Naive thymus-derived CD8-positive, alpha-beta T cell (primary cell): ENCODE data around the gene GLRX2. TPM values are rescaled to one million over a fixed set of nuclear protein-coding genes. Genes with fewer than 3 reads are reported as not detected.

ENCODE experiments used
- ATAC-seq, 2 donors: fragments of 150-1000 bp; cut with Tn5 transposase in 1 of 2; sonication (Bioruptor Pico), chemical (Tn5 transposase) in 1 of 2; 1 replicate in 1 of 2; 2 replicates in 1 of 2; pipeline ENCODE4 v1.10.0; 2021; ENCODE audit warnings: mild to moderate bottlenecking in 2 of 2, moderate library complexity in 2 of 2
- POLR2A ChIA-PET: fragments of 350-600 bp; sonication (Branson Sonifier 250); formaldehyde crosslinking; loops from one replicate; lab custom pipeline; 2021; ENCODE audit warnings: antibody characterized with exemption; lab: Charles Lee
- DNase-seq, 10 donors: peaks; one replicate each; pipeline versions ENCODE4 v3.0.0 to v3.0.0-alpha.2; 2020 to 2022
- H3K27ac Mint-ChIP-seq, 10 donors: one replicate each; pipeline ENCODE4 v1.8.0; 2020 to 2022; ENCODE audit warnings: mild to moderate bottlenecking in 10 of 10, mixed read lengths in 10 of 10, moderate library complexity in 4 of 10, inconsistent platforms in 1 of 10
- H3K27me3 Mint-ChIP-seq, 5 donors: one replicate each; pipeline ENCODE4 v1.8.0; 2021 to 2022; ENCODE audit warnings: mixed read lengths in 5 of 5
- H3K36me3 Mint-ChIP-seq, 3 donors: one replicate each; pipeline ENCODE4 v1.8.0; 2020 to 2022; ENCODE audit warnings: mixed read lengths in 3 of 3, mild to moderate bottlenecking in 2 of 3, inconsistent platforms in 1 of 3
- H3K4me1 Mint-ChIP-seq, 4 donors: one replicate each; pipeline ENCODE4 v1.8.0; 2021 to 2022; ENCODE audit warnings: mixed read lengths in 4 of 4
- H3K4me3 Mint-ChIP-seq, 10 donors: one replicate each; pipeline ENCODE4 v1.8.0; 2020 to 2022; ENCODE audit warnings: mild to moderate bottlenecking in 10 of 10, mixed read lengths in 10 of 10, moderate library complexity in 6 of 10, inconsistent platforms in 1 of 10
- H3K9me3 Mint-ChIP-seq, 9 donors: one replicate each; pipeline ENCODE4 v1.8.0; 2020 to 2022; ENCODE audit warnings: mixed read lengths in 9 of 9, mild to moderate bottlenecking in 3 of 9, inconsistent platforms in 1 of 9, moderate library complexity in 1 of 9
- polyA plus RNA-seq, 3 donors: library from polyadenylated mRNA; unstranded; fragments of 300-500 nt; fragmentation: Illumina TruSeq; gene quantifications; one replicate each; pipeline ENCODE4 v1.2.3, GENCODE V29; 2021
- total RNA-seq, 8 experiments: library from RNA in 2 of 8; stranded (reverse) in 2 of 8; gene quantifications; one replicate each; pipeline ENCODE4 v1.2.3 and lab custom pipeline; 2021 to 2026

Gene GLRX2
- total and polyA plus RNA-seq, 5 experiments from 2014 or later: 7.0 to 15.9 (median 12.8) TPM

DNA sequence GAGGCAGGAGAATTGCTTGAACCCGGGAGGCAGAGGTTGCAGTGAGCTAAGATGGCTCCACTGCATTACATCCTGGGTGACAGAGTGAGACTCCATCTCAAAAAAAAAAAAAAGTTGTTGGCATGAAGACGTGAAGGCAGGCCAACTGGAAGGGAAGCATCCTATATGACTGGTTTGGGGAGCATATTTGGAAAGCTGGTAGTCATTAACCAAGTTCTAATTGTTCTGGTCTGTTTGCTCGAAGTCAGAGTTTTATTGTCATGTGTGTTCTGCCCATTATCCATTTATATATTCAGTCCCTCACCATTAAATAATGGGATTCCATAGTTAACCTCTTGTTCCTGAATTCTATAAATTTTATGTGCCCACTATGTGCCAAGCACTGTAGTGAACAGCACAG lies 3.3 kb upstream of the GLRX2 start:
- Mint-ChIP-seq H3K4me1 (peaks cover 4 to 19% (median 11%) of the 10 kb centered on the region in 4 donors), H3K4me3 (no peak overlapping the region), H3K9me3 (no peaks in the 10 kb centered on the region), H3K27me3 (no peaks in the 10 kb centered on the region), H3K27ac (peak overlapping the region in 1 of 10 donors; percentile 32), H3K36me3 (no peaks in the 10 kb centered on the region)
- DNase-seq (no peak), ATAC-seq (no peak)
- POLR2A ChIA-PET: interaction anchor here (2.3 kb wide), 1 partner anchor 14 kb away, joined by 14 read pairs; the partner anchor contains the start of gene CDC73

DNA sequence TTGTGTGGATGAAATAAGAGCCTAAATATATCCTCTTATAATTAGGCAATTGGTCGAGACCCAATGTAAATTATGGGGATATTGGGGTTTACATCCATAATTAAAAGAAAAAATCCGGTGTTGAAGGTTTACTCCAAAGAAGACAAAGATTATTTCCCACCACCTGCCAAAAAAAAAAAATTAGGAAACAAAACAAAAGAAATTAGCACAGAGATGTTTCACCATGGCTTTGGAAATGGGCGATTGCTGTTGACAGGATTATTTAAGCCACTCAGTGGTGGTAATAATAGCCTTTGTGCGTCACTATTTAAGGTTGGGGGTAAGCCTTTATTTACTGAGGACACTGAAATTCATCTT lies 585 bp upstream of the GLRX2 start:
- Mint-ChIP-seq H3K36me3 (no peaks in the 10 kb centered on the region), H3K9me3 (no peaks in the 10 kb centered on the region)
- POLR2A ChIA-PET: interaction anchor here (2.6 kb wide), 1 partner anchor 16 kb away, joined by 21 read pairs; the partner anchor contains the start of gene CDC73

DNA sequence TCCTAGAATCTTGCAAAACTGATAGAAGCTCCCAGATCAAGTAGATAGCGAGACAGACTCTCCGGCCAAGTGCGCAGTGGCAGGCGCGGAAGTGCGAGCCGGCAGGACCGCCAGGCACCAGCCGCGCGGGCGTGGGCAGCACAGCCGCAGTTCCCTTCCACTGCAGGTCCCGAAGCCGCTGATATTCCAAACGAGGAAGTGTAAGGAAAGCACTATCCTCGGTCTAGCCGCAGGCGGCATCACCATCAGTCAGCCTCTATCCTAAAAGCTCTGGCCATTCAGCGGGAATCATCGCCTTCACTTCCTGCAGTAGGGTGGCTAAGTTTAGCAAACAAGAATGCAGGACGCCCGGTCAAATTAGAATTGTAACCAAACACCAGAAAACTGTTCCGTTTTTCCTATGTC lies 710 bp downstream of the GLRX2 start:
- Mint-ChIP-seq H3K4me1 (peaks cover 6 to 26% (median 23%) of the 10 kb centered on the region in 4 donors), H3K27ac (peak overlapping the region; percentile 22 to 96 (median 91)), H3K36me3 (peaks cover 0 to 13% (median 2%) of the 10 kb centered on the region in 3 donors), H3K9me3 (no peaks in the 10 kb centered on the region), H3K4me3 (peak overlapping the region; percentile 87 to 98 (median 92)), H3K27me3 (no peaks in the 10 kb centered on the region)
- DNase-seq (peak in 4 of 10 donors; percentile 6 to 29 (median 8)), ATAC-seq (peak; percentile 24 to 39)
- POLR2A ChIA-PET: interaction anchor here (0.9 to 2.6 kb wide), 4 partner anchors 16 to 295 kb away, joined by 3 to 21 read pairs (median 6); partner anchors contain the start of genes CDC73, RO60 and UCHL5

More for the DNA sequence above, 585 bp upstream of the GLRX2 start:
- no peak for DNase-seq
- no peak for ATAC-seq
- Mint-ChIP-seq H3K27me3 (no peaks in the 10 kb centered on the region), H3K27ac (peak overlapping the region in 9 of 10 donors; percentile 5 to 96 (median 78)), H3K4me1 (peaks cover 6 to 26% (median 23%) of the 10 kb centered on the region in 4 donors), H3K4me3 (peak overlapping the region; percentile 87 to 97 (median 88))

DNA sequence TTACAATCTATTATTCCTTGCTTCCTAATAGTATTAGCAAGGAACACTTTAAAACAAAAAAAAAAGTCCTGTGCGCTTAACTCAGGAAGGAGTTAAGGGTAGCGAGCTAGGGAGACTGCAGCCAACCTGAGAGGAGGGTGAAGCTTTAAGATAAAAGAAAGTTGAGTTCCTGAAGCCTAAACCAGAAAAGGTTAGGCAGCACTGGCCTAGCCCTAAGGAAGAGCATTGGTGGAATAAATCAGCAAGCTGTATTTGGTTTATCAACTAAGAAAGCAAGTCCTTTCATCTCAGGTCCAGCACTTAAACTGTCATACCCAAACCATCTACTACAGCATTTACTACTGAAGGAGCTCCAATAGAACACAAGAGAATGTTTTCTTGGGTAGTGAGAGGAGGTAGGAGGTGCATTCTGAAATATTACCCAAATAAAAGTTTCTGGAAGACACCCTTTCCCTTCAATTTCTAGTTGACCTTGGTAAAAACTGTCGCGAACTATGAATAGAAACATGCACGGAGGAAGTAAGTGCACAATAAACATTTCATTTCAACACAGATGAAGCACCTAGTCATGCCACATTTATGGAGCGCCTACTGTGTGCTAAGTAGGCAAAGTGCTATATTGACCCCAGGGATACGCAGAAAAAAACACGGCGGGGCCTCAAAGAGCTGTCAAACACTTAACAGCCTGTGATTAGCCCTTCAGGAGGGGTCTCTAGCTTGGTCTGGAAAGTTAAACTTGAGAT lies 1.3 kb downstream of the GLRX2 start:
- Mint-ChIP-seq H3K4me3 (peak overlapping the region; percentile 87 to 98 (median 92)), H3K27me3 (no peaks in the 10 kb centered on the region), H3K4me1 (peaks cover 6 to 26% (median 23%) of the 10 kb centered on the region in 4 donors), H3K36me3 (peaks cover 0 to 18% (median 2%) of the 10 kb centered on the region in 3 donors), H3K9me3 (no peaks in the 10 kb centered on the region), H3K27ac (peak overlapping the region; percentile 22 to 96 (median 74))
- ATAC-seq (no peak), DNase-seq (no peak)
- POLR2A ChIA-PET: interaction anchor here (0.9 to 2.6 kb wide), 4 partner anchors 16 to 294 kb away, joined by 3 to 21 read pairs (median 6); partner anchors contain the start of genes CDC73, RO60 and UCHL5

GRCh38 chr1:193102662-193103061 lies 2.6 kb downstream of the GLRX2 start:
- no peak for ATAC-seq
- peak overlapping the region in 2 of 10 donors; percentile 14 to 92 for H3K4me3 Mint-ChIP-seq
- H3K27me3 Mint-ChIP-seq: no peaks in the 10 kb centered on the region
- POLR2A ChIA-PET: no interaction called here
- no peak for DNase-seq
- H3K4me1 Mint-ChIP-seq: peaks cover 6 to 26% (median 23%) of the 10 kb centered on the region in 4 donors
- H3K9me3 Mint-ChIP-seq: no peaks in the 10 kb centered on the region
- H3K36me3 Mint-ChIP-seq: peaks cover 0 to 30% (median 2%) of the 10 kb centered on the region in 3 donors
- H3K27ac Mint-ChIP-seq: no peak overlapping the region

- no peaks in the 10 kb centered on the region for H3K9me3 Mint-ChIP-seq
- peak overlapping the region in 2 of 10 donors; percentile 11 to 24 for H3K27ac Mint-ChIP-seq
- peaks cover 0 to 65% (median 10%) of the 10 kb centered on the region in 3 donors for H3K36me3 Mint-ChIP-seq
- POLR2A ChIA-PET: no interaction called here
- H3K4me1 Mint-ChIP-seq: no peaks in the 10 kb centered on the region
- no peaks in the 10 kb centered on the region for H3K27me3 Mint-ChIP-seq
- H3K4me3 Mint-ChIP-seq: no peak overlapping the region
- no peak for DNase-seq
- ATAC-seq: no peak
Measured at GRCh38 chr1:193094112-193094511, 11.1 kb downstream of the GLRX2 start.

DNA sequence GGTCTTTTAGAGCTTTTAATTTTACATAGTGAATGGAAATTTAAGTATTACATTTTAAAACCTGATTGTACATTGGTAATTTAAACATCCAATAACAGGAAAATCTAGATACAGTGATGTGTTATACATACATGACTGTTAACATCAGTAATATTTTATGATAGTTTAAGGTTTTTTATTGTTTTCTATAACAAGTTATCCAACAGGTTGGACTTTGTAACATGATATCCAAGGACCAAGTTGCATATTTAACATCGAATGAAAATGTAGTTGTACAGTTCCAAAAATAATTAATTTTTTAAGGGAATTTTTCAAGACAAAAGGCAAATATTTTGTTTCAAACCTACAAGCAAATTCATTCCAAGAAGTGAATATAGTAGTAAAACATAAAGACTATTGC lies 14.3 kb downstream of the GLRX2 start:
- no peaks in the 10 kb centered on the region for H3K9me3 Mint-ChIP-seq
- H3K27me3 Mint-ChIP-seq: no peaks in the 10 kb centered on the region
- H3K4me1 Mint-ChIP-seq: no peaks in the 10 kb centered on the region
- no peak for ATAC-seq
- peak overlapping the region in 2 of 10 donors; percentile 21 to 36 for H3K27ac Mint-ChIP-seq
- H3K36me3 Mint-ChIP-seq: peaks cover 0 to 45% (median 6%) of the 10 kb centered on the region in 3 donors
- H3K4me3 Mint-ChIP-seq: no peak overlapping the region
- no peak for DNase-seq
- POLR2A ChIA-PET: no interaction called here

GRCh38 chr1:193087893-193088292 lies 17.3 kb downstream of the GLRX2 start:
- no peak for DNase-seq
- Mint-ChIP-seq H3K4me3 (no peak overlapping the region), H3K4me1 (peaks cover 0 to 2% (median 0%) of the 10 kb centered on the region in 4 donors), H3K36me3 (peaks cover 7 to 49% (median 16%) of the 10 kb centered on the region in 3 donors), H3K27me3 (no peaks in the 10 kb centered on the region), H3K9me3 (no peaks in the 10 kb centered on the region), H3K27ac (peak overlapping the region in 4 of 10 donors; percentile 12 to 80 (median 42))
- POLR2A ChIA-PET: interaction anchor here (0.7 kb wide), 1 partner anchor 1560 kb away, joined by 6 read pairs; no protein-coding TSS in a partner anchor
- no peak for ATAC-seq

GRCh38 chr1:193086342-193086741 lies 18.9 kb downstream of the GLRX2 start:
- Mint-ChIP-seq H3K36me3 (peaks cover 7 to 59% (median 24%) of the 10 kb centered on the region in 3 donors), H3K27ac (no peak overlapping the region), H3K4me1 (peaks cover 0 to 2% (median 0%) of the 10 kb centered on the region in 4 donors), H3K9me3 (no peaks in the 10 kb centered on the region), H3K27me3 (no peaks in the 10 kb centered on the region), H3K4me3 (no peak overlapping the region)
- ATAC-seq: no peak
- DNase-seq: no peak
- POLR2A ChIA-PET: no interaction called here

DNA sequence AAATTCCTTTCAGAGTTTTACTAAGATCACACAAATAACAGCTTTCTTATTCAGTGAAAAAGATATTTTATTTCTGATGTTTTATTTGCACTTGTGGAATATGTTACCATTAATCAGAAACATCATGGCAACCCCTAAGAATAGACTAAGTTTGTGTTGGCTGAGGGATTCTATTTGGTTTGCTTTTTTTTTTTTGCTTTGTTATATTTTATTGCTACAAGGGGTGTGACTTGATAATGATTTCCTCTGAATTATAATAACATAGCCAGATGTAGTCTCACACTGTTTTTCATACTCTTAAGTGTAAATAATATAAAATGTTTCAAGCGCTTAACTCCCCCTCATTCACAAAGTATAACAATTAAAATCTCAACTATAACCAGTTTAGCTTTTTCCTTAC lies 20.0 kb downstream of the GLRX2 start:
- peaks cover 0 to 2% (median 0%) of the 10 kb centered on the region in 4 donors for H3K4me1 Mint-ChIP-seq
- H3K36me3 Mint-ChIP-seq: peaks cover 7 to 61% (median 24%) of the 10 kb centered on the region in 3 donors
- H3K27ac Mint-ChIP-seq: peak overlapping the region in 2 of 10 donors; percentile 24 to 53
- POLR2A ChIA-PET: no interaction called here
- no peak overlapping the region for H3K4me3 Mint-ChIP-seq
- ATAC-seq: no peak
- no peaks in the 10 kb centered on the region for H3K9me3 Mint-ChIP-seq
- DNase-seq: no peak
- no peaks in the 10 kb centered on the region for H3K27me3 Mint-ChIP-seq

GRCh38 chr1:193083365-193084088 lies 21.7 kb downstream of the GLRX2 start:
- Mint-ChIP-seq H3K27me3 (no peaks in the 10 kb centered on the region), H3K27ac (peak overlapping the region in 3 of 10 donors; percentile 44 to 63 (median 49)), H3K36me3 (peaks cover 7 to 66% (median 32%) of the 10 kb centered on the region in 3 donors), H3K9me3 (no peaks in the 10 kb centered on the region), H3K4me3 (no peak overlapping the region), H3K4me1 (peaks cover 0 to 2% (median 0%) of the 10 kb centered on the region in 4 donors)
- POLR2A ChIA-PET: no interaction called here
- ATAC-seq (no peak), DNase-seq (no peak)

DNA sequence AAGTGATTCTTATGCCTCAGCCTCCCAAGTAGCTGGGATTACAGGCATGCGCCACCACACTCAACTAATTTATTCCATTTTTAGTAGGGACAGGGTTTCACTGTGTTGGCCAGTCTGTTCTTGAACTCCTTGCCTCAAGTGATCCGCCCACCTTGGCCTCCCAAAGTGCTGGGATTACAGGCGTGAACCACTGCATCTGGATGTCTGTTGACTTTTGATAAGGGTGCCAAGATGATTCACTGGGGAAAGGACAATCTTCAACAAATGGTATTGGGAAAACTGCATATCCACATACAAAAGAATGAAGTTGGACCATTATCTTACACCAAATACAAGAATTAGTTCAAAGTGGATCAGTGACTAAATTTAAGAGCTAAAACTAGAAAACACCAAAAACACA lies 26.0 kb downstream of the GLRX2 start:
- DNase-seq (no peak), ATAC-seq (no peak)
- no peaks in the 10 kb centered on the region for H3K27me3 Mint-ChIP-seq
- H3K9me3 Mint-ChIP-seq: no peaks in the 10 kb centered on the region
- no peak overlapping the region for H3K4me3 Mint-ChIP-seq
- no peak overlapping the region for H3K27ac Mint-ChIP-seq
- H3K36me3 Mint-ChIP-seq: peaks cover 6 to 74% (median 45%) of the 10 kb centered on the region in 3 donors
- H3K4me1 Mint-ChIP-seq: peaks cover 0 to 11% (median 4%) of the 10 kb centered on the region in 4 donors
- POLR2A ChIA-PET: no interaction called here
